Measurements from ENCODE around the gene FBXW8.

Gene FBXW8, protein sequence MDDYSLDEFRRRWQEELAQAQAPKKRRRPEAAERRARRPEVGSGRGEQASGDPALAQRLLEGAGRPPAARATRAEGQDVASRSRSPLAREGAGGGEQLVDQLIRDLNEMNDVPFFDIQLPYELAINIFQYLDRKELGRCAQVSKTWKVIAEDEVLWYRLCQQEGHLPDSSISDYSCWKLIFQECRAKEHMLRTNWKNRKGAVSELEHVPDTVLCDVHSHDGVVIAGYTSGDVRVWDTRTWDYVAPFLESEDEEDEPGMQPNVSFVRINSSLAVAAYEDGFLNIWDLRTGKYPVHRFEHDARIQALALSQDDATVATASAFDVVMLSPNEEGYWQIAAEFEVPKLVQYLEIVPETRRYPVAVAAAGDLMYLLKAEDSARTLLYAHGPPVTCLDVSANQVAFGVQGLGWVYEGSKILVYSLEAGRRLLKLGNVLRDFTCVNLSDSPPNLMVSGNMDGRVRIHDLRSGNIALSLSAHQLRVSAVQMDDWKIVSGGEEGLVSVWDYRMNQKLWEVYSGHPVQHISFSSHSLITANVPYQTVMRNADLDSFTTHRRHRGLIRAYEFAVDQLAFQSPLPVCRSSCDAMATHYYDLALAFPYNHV

GRCh38 chr12:116910645-116911451 is at the start of gene FBXW8:
Gene FBXW8 (plus strand): TSS chr12:116910950. CDS start chr12:116911038, 88 bp downstream.
- H3K4me3 Mint-ChIP-seq: peak within 1 kb of the TSS; percentile 96
- H3K27ac Mint-ChIP-seq: peak within 1 kb of the TSS; percentile 83
- peaks cover 10% of the 10 kb centered on the region for H3K36me3 Mint-ChIP-seq
- peaks cover 31% of the 10 kb centered on the region for H3K4me1 Mint-ChIP-seq
- ATAC-seq: peak; percentile 94
- H3K27me3 Mint-ChIP-seq: no peaks in the 10 kb centered on the region
- no peaks in the 10 kb centered on the region for H3K9me3 Mint-ChIP-seq

DNA sequence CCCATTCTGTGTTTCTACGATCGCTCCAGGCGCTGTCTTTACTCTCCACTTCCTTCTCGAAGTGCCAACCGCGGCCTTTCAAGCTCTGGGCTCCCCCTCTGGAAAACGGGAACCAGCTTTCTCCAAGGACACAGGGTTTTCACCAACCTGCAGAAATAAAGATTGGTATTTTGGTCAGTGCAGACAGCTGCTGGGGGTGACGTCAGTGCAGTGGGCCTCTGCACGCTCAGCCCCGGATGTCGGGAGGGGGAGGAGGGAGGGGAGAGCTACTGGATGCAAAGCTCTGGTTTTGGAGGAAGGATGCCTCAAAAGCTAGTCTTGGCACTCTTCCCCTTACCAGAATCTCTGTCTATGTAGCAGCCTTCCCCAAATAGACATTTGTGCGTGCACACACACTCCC is 49.4 kb upstream of the FBXW8 start:
- Mint-ChIP-seq H3K9me3 (no peaks in the 10 kb centered on the region), H3K36me3 (no peaks in the 10 kb centered on the region), H3K27ac (peak overlapping the region; percentile 62), H3K4me3 (peak overlapping the region; percentile 66), H3K27me3 (no peaks in the 10 kb centered on the region), H3K4me1 (peaks cover 57% of the 10 kb centered on the region)
- peak; percentile 92 for ATAC-seq

DNA sequence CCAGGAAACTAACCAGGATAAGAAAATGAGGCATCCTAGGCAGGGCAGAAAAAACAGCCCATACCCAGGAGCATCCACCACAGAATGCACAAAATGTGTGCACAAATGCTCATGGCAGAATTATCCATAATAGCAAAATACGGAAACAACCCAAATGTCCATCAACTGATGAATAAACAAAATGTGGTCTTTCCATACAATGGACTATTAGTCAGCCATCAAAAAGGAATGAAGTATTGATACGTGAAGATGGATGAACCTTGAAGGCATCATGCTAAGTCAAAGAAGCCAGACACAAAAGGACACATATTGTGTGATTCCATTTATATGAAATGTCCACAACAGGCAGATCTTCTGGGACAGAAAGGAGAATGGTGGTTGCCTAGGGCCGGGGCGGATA is 48.6 kb upstream of the FBXW8 start:
- no peaks in the 10 kb centered on the region for H3K36me3 Mint-ChIP-seq
- no peak for ATAC-seq
- H3K4me3 Mint-ChIP-seq: no peak overlapping the region
- no peaks in the 10 kb centered on the region for H3K9me3 Mint-ChIP-seq
- peak overlapping the region; percentile 62 for H3K27ac Mint-ChIP-seq
- peaks cover 53% of the 10 kb centered on the region for H3K4me1 Mint-ChIP-seq
- no peaks in the 10 kb centered on the region for H3K27me3 Mint-ChIP-seq

DNA sequence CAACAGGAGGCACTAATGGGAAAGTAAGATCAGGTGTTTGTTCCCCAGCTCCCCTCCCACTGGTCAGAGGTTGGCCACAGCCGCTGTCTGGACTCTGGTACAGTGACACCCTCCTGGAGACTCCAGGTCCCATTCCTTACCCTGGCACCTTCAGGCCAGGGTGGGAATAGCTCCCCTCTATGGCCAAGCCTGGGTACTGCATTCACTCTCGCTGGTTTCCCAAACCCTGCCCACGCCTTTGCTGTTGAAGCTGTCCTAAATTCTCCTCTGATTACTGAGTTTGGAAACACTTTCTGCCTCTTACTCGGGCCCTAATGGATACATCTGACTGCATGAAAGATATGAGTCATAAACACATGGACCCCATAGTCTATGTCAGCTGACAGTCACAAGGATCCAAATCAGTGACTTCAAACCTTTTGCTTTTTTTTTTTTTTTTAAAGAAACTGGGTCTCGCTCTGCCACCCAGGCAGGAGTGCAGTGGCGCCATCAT is 47.4 kb upstream of the FBXW8 start:
- Mint-ChIP-seq H3K36me3 (no peaks in the 10 kb centered on the region), H3K4me1 (peaks cover 41% of the 10 kb centered on the region), H3K4me3 (no peak overlapping the region), H3K27ac (no peak overlapping the region), H3K27me3 (no peaks in the 10 kb centered on the region), H3K9me3 (no peaks in the 10 kb centered on the region)
- no peak for ATAC-seq

DNA sequence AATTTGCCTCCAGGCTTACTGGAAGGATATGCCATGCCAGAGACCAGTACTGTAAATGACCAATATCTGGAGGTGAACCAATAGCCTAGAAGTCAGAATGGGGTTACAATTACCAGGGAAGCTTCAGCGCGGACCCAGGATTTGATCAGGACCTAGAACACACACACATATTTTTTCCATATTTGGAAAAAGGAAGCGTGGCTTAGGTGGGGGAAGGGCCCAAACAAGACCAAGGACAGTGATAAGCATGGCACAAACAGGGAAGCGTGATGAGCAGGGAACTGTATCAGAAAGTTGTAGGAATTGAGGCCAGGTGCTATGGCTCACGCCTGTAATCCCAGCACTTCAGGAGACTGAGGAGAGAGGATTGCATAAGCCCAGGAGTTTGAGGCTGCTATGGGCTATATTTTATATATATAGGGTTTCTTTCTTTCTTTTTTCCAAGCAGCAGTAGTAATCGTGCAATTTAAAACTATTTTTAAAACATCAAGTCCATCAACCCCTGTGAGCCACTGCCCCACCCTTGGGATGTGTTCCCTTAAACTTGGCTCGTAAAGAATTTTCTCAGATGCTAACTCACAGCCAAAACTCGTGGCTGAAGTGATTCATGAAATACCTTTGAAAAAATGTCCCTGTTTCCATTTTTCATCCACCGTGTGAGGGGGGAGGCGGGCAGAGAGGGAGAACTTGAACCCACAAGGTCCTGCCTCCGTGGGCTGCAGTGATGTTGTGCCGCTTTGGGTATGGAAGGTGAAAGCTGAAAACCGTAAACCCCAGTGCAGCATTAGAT is 46.2 kb upstream of the FBXW8 start:
- no peak overlapping the region for H3K4me3 Mint-ChIP-seq
- no peaks in the 10 kb centered on the region for H3K36me3 Mint-ChIP-seq

DNA sequence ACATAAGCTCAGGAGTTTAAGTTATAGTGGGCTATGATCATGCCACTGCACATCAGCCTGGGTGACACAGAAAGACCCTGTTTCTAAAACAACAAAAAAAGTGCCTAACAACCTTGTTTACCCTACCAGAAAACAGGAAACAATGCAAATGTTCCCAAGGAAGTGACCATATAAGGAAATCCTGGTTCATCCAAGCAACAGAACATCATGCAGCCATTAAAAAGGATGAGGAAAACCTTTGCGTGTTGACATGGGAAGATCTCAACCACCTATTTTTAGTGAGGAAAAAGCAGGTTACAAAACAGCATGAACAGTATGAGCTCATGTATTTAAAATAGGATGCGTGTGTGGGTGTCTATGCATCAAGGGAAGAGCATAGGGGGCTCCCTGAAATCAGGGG is 43.2 kb upstream of the FBXW8 start:
- H3K9me3 Mint-ChIP-seq: no peaks in the 10 kb centered on the region
- H3K27me3 Mint-ChIP-seq: no peaks in the 10 kb centered on the region
- H3K4me3 Mint-ChIP-seq: no peak overlapping the region
- no peaks in the 10 kb centered on the region for H3K4me1 Mint-ChIP-seq
- ATAC-seq: no peak
- H3K36me3 Mint-ChIP-seq: no peaks in the 10 kb centered on the region
- H3K27ac Mint-ChIP-seq: no peak overlapping the region

More for the DNA sequence above, 46.2 kb upstream of the FBXW8 start:
- H3K9me3 Mint-ChIP-seq: no peaks in the 10 kb centered on the region
- no peaks in the 10 kb centered on the region for H3K27me3 Mint-ChIP-seq
- H3K4me1 Mint-ChIP-seq: peaks cover 29% of the 10 kb centered on the region
- H3K27ac Mint-ChIP-seq: no peak overlapping the region
- ATAC-seq: no peak

DNA sequence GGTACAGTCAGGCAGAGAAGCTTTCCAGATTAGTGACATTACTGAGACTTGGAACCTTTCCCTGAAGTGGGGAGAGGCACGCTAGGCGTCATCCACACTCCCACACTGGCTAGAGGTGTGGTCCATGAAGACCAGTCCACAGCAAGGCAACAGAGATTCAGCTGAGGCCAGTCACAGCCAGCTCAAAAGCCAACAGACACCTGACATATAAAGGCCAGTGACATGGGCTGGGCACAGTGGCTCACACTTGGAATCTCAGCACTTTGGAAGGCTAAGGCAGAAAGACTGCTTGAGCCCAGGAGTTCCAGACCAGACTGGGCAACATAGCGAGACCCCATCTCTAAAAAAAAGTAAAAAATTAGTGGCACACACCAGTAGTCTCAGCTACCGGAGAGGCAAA is 40.4 kb upstream of the FBXW8 start:
- no peaks in the 10 kb centered on the region for H3K36me3 Mint-ChIP-seq
- H3K4me1 Mint-ChIP-seq: no peaks in the 10 kb centered on the region
- H3K27me3 Mint-ChIP-seq: no peaks in the 10 kb centered on the region
- ATAC-seq: no peak
- no peaks in the 10 kb centered on the region for H3K9me3 Mint-ChIP-seq
- no peak overlapping the region for H3K4me3 Mint-ChIP-seq
- H3K27ac Mint-ChIP-seq: no peak overlapping the region

DNA sequence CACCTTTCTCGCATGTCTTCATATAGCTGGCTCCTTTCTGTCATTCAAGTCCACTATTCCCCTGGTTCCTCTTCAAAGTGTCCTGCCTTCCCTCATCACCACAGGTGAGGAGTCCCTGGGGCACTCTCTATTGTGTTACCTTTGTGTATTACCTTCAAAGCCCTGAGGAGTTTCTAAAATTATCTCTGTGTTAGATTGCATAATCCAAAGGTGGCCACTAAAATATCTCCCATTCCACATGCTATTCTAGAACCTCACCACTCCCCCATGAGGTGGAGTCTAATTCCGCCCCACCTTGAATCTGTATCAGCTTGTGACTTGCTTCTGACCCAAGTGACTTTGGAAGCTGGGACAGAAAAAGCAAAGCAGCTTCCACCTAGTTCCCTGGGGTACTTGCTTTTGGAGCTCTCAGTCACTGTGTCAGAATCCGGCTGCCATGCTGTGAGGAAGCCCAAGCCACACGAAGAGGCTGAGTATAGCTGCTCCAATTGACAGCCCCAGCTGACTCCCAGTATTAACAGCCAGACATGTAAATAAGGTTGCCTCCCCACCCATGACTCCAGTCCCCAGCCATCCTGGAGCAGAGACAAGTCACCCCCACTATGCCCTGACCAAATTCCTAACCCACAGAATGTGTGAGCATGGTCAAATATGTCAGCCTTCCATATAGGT is 36.3 kb upstream of the FBXW8 start:
- no peaks in the 10 kb centered on the region for H3K9me3 Mint-ChIP-seq
- H3K27me3 Mint-ChIP-seq: peaks cover 26% of the 10 kb centered on the region
- no peak overlapping the region for H3K4me3 Mint-ChIP-seq
- no peak overlapping the region for H3K27ac Mint-ChIP-seq
- ATAC-seq: no peak
- H3K4me1 Mint-ChIP-seq: peaks cover 13% of the 10 kb centered on the region
- no peaks in the 10 kb centered on the region for H3K36me3 Mint-ChIP-seq

DNA sequence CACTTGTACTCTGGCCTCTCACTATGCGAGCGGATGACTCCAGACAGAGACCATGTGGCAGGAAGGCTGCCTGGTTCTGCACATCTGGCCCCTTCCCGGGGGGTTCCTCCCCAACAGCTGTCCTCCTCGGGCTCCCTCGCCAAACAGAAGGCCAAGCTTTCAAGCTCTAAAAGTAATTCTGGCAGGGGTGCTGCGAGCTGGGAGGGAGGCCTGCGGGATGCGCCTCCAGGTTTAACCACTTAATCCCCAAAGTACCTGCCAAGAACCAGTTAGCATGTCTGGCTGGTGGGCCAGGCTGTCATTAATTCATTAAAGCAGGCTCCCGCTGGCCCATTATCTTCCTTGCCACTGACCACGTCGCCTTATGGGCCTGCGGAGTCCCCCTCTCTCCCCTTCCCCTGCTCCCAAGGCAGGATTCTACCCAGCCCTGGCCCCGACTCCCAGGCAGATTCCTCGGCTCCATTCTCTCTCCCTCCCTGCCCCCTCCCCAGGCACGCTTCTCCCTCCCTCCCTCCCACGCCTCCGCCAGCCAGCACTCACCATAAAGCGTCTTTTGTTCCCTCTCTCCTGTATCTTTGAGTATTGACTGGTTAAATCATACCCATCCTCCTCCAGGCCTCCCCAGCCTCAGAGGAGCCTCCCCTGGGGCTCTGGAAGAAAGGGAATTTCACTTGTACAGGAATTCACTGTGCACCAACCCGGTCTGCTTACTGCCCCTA is 34.4 kb upstream of the FBXW8 start:
- H3K27me3 Mint-ChIP-seq: peaks cover 42% of the 10 kb centered on the region
- no peak for ATAC-seq
- H3K9me3 Mint-ChIP-seq: no peaks in the 10 kb centered on the region
- H3K4me3 Mint-ChIP-seq: no peak overlapping the region
- peaks cover 27% of the 10 kb centered on the region for H3K4me1 Mint-ChIP-seq
- no peak overlapping the region for H3K27ac Mint-ChIP-seq
- no peaks in the 10 kb centered on the region for H3K36me3 Mint-ChIP-seq

GRCh38 chr12:116878567-116879508 is 31.9 kb upstream of the FBXW8 start:
- Mint-ChIP-seq H3K27ac (peak overlapping the region; percentile 35), H3K27me3 (peaks cover 64% of the 10 kb centered on the region)

DNA sequence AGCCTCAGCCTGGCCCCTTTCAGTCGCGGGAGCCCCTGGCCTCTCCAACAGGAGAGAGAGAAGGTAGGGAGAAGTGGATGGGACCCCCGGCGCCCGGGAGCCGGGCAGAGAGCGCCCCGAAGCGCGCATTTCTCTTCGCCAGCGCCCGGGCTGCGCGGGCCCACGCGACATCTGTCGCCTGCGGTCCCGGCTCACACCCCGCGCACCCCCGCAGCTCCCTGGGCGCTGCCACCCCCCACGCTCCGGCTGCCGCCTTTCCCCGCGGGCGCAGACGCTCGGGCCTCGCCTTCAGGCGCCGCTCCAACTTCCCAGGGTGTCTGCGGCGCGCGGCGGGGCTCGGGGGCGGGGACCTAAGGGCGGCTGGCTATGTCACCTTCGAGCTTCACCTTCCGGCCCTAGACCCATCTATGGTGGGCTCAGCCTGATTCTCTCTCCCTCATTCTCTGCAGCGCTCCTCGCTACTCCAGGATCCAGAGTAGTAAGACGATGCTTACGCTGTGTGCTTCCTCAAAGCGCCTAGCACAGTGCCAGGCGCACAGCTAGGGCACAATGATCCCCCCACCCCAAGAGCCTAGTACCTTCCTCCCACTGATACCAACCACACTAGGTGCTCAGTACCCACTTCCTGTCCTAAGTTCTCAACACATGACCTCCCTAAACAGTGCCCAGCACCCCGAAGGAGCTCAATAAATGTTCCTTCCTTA is 31.1 kb upstream of the FBXW8 start:
- Mint-ChIP-seq H3K9me3 (no peaks in the 10 kb centered on the region), H3K27me3 (peaks cover 68% of the 10 kb centered on the region), H3K4me1 (peaks cover 40% of the 10 kb centered on the region), H3K36me3 (no peaks in the 10 kb centered on the region), H3K4me3 (peak overlapping the region; percentile 86), H3K27ac (peak overlapping the region; percentile 35)
- no peak for ATAC-seq

More at GRCh38 chr12:116878567-116879508, 31.9 kb upstream of the FBXW8 start:
- Mint-ChIP-seq H3K9me3 (no peaks in the 10 kb centered on the region), H3K4me1 (peaks cover 40% of the 10 kb centered on the region), H3K4me3 (peak overlapping the region; percentile 86), H3K36me3 (no peaks in the 10 kb centered on the region)
- ATAC-seq: no peak

- peak overlapping the region; percentile 35 for H3K27ac Mint-ChIP-seq
- peaks cover 40% of the 10 kb centered on the region for H3K4me1 Mint-ChIP-seq
- H3K9me3 Mint-ChIP-seq: no peaks in the 10 kb centered on the region
- H3K4me3 Mint-ChIP-seq: peak overlapping the region; percentile 86
- H3K36me3 Mint-ChIP-seq: no peaks in the 10 kb centered on the region
- ATAC-seq: no peak
- H3K27me3 Mint-ChIP-seq: peaks cover 68% of the 10 kb centered on the region
Observed at GRCh38 chr12:116880213-116880816, 30.4 kb upstream of the FBXW8 start.
